CD4-positive, alpha-beta T cell treated with Interleukin-4 for 1 hour (primary cell): ENCODE measurements around the gene TMEM184A.

Source experiments
- DNase-seq, 2 donors: peaks; one replicate each; pipeline ENCODE4 v3.0.0-alpha.2; 2020 to 2022

The TMEM184A gene

GRCh38 chr7:1567049-1567771, 11.2 kb upstream of the TMEM184A start:
- no peak for DNase-seq

- DNase-seq, result no peak
Observed at GRCh38 chr7:1566687-1567048, 10.7 kb upstream of the TMEM184A start.

- DNase-seq, result no peak
Observed at GRCh38 chr7:1564603-1565022, 8.6 kb upstream of the TMEM184A start.

GRCh38 chr7:1563981-1564602, 8.1 kb upstream of the TMEM184A start:
- no peak for DNase-seq

GRCh38 chr7:1562597-1563051, 6.6 kb upstream of the TMEM184A start:
- no peak for DNase-seq

- DNase-seq, result no peak
Observed at GRCh38 chr7:1562116-1562515, 6.1 kb upstream of the TMEM184A start.

- no peak for DNase-seq
Observed at GRCh38 chr7:1561036-1561940, 5.3 kb upstream of the TMEM184A start.

- DNase-seq, result no peak
Observed at GRCh38 chr7:1560620-1561031, 4.6 kb upstream of the TMEM184A start.

GRCh38 chr7:1559626-1560590, 3.9 kb upstream of the TMEM184A start:
- no peak for DNase-seq

- no peak for DNase-seq
Observed at GRCh38 chr7:1558841-1559625, 3.0 kb upstream of the TMEM184A start.

- DNase-seq, result no peak
Observed at GRCh38 chr7:1558181-1558811, 2.3 kb upstream of the TMEM184A start.

- DNase-seq, result no peak
Observed at GRCh38 chr7:1557771-1558170, 1.8 kb upstream of the TMEM184A start.

GRCh38 chr7:1557006-1557405, 1.0 kb upstream of the TMEM184A start:
- DNase-seq, result no peak

- DNase-seq, result no peak
Observed at GRCh38 chr7:1555046-1555812, 776 bp downstream of the TMEM184A start.

GRCh38 chr7:1554333-1555045, 1.5 kb downstream of the TMEM184A start:
- no peak for DNase-seq

GRCh38 chr7:1553512-1554210, 2.3 kb downstream of the TMEM184A start:
- DNase-seq, result no peak

GRCh38 chr7:1552200-1552599, 3.8 kb downstream of the TMEM184A start:
- no peak for DNase-seq

- DNase-seq, result no peak
Observed at GRCh38 chr7:1550846-1551155, 5.2 kb downstream of the TMEM184A start.
